NCI-H2081 (cell line): ENCODE results near the gene UBALD1.

Experiments used
- DNase-seq, 2 experiments: peaks; one replicate each; lab custom pipeline; 2025; lab: John Stamatoyannopoulos, UW

The UBALD1 gene

GRCh38 chr16:4614571-4615383, at the start of gene UBALD1:
TSS of gene UBALD1 (minus strand) at chr16:4614888. CDS start at chr16:4614797, 91 bp downstream.
- peak; percentile 90 to 93 for DNase-seq

DNA sequence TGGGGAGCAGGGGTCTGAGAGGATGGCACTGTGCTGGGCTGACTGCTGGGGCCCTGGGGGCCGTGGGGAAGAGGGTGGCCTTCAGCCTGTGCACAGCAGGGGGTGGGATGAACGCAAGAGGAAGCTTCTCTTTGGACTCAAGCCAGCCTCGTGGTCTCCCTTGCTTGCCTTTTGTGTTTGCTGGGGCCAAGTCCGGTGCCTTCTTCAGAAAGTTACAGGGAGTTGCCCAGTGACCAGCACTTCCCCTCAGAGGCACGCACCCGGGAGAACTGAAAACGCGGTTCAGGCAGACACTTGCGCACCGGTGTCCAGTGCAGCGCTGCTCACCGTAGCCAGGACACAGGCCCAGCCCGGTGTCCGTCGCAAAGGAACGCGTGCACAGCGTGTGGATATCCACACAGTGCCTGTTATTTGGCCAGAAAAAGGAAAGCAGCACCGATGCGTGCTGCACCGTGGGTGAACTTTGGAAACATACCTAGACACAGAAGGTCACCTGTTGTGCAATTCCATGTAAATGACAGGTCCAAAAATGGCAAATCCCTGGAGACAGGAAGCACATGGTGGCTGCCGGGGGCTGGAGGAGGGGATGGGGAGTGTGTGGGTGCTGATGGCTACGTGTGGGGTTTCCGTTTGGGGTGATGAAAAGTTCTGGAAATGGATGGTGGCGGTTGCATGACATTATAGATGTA, 49.2 kb upstream of the UBALD1 start:
- peak in 1 of 2 experiments; percentile 18 for DNase-seq

DNA sequence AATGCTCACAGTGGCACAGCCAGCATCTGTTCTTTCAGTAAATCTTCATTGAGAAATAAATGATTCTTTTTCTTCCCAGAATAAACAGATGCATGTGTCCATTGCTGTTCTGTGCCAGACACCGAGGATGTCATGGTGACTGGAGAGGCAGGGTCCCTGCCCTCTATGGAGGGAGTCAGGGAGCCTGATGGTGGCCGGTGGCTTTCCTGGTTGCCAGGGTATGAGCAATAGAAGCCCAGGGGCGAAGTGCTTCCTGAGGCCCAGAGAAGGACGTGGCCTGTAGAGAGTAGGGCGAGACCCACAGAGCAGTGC, 48.7 kb upstream of the UBALD1 start:
- peak; percentile 39 to 70 for DNase-seq

DNA sequence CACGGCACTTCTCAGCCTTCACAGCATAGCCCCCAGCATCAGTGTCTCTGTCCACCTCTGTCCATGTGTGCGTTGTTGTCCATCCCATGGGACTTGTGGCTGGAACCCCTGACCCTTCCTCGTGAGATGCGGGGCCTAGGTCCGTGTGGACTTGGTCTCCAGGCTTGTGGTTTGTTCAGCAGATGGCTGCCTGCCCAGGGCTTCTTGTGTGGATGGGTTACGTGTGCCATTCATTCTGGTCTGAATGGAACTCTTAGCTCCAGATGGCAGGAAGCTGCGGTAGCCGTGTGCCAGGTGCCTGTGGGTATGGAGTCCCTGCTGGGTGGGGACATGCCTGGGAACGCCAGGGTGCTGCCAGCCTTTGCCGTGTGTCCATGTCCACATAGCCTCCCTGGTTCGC, 47.0 kb upstream of the UBALD1 start:
- peak; percentile 85 to 94 for DNase-seq

- peak; percentile 80 to 89 for DNase-seq
Measured at GRCh38 chr16:4660454-4661007, 45.8 kb upstream of the UBALD1 start.

- DNase-seq, result no peak
Measured at GRCh38 chr16:4659363-4660353, 45.0 kb upstream of the UBALD1 start.

DNA sequence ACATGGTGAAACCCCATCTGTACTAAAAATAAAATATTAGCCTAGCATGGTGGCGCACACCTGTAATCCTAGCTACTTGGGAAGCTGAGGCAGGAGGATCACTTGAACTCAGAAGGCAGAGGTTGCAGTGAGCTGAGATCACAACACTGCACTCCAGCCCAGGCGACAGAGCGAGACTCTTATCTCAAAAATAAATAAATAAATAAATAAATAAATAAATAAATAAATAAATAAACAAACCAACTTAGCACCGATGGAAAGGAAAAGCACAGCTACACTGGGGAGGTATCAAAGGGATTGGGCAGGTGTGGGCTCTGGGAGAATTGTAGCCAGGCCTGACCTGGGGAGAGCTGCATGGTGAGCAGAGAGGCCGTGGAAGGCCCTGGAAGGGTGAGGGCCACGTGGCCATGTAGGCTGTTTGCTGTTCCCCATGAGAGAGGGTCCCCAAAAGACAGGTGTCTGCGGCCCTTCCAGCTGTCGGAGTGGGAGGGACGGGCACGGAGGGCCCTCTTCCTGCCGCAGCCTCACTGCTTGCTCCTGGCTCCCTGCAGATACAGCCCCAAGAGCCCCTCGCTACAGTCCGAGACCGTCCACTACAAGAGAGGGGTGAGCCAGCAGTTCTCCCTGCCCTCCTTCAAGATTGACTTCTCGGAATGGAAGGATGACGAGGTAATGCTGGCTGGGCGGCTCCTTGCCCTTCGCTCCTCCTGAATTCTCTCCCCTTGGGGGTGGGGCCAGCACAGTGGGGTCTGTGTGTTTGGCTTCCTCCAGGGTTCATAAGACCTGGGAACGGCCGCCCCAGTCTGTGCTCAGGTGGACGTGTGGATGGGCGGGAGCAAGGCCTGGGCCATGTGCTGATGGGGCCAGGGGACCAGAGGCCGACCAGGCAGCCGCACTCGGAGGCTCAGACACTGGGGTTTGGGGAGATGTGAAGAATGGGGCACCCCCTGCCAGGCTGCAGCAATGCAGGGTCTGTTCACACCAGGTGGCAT, 42.3 kb upstream of the UBALD1 start:
- DNase-seq, result no peak

DNA sequence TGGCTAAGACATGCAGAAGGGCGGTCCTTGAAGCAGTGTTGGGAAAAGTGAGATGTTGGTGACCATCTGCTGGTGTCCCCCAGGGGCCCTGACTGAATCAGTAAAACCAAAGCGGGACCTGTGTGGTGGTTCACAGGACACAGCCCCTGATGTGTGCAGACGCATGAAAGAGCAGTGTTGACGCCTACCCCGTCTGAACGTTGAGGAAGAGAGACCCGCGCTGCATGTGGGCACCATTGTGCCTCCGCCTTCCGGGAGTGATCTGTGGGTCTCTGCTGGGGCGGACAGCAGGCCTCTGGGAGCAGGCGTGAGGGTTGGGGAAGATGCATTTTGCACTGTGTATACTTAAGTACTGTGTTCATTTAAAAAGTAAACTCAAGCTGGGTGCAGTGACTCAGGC, 41.5 kb upstream of the UBALD1 start:
- no peak for DNase-seq

- DNase-seq, result no peak
Measured at GRCh38 chr16:4655801-4656200, 41.1 kb upstream of the UBALD1 start.

GRCh38 chr16:4654964-4655590, 40.4 kb upstream of the UBALD1 start:
- DNase-seq, result no peak

GRCh38 chr16:4654011-4654963, 39.6 kb upstream of the UBALD1 start:
- DNase-seq, result peak in 1 of 2 experiments; percentile 4

GRCh38 chr16:4652561-4652960, 37.9 kb upstream of the UBALD1 start:
- no peak for DNase-seq

- no peak for DNase-seq
Measured at GRCh38 chr16:4651827-4652226, 37.1 kb upstream of the UBALD1 start.

GRCh38 chr16:4650443-4651074, 35.9 kb upstream of the UBALD1 start:
- DNase-seq, result peak; percentile 51 to 62

DNA sequence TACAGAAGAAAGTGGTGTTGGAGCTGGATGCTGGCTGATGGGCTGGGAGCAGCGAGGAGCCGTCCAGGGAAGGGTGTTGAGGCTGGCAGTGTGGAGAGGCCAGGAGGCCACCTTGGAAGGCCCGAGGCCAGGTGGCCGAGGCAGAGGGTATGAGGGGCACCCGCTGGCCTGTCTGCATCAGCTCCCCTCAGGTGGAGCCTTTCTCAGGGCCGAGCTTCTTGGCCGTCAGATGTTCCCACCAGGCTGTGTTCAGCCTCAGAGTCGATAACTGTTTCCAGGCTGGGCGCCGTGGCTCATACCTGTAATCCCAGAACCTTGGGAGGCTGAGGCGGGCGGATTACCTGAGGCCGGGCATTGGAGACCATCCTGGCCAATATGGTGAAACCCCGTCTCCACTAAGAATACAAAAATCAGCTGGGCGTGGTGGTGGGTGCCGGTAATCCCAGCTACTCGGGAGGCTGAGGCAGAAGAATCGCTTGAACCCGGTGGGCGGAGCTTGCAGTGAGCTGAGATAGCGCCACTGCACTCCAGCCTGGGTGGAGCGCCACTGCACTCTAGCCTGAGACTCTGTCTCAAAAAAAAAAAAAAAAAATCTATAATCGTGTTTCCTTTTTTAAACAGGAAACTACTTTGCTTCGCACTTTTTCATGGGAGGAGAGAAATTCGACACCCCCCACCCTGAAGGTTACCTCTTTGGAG, 35.2 kb upstream of the UBALD1 start:
- no peak for DNase-seq

DNA sequence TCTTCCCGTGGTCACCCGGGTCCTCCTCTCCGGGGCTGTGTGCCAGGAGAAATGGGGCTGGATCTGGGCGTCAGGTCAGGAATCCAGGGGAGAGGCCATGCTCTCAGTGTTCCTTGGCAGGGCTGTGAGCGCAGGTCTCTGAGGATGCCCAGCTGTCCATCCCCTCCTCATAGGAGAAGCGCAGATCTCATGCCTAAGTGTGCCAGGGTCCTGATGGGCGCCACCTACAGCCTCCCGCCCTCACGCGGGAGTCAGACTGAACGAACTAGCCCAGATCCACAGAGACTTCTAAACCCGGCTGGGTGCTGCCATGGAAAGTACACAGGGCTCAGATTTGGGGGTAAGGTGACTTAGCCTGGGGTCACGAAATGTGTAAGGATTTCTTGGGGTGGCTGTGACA, 34.2 kb upstream of the UBALD1 start:
- DNase-seq, result no peak

DNA sequence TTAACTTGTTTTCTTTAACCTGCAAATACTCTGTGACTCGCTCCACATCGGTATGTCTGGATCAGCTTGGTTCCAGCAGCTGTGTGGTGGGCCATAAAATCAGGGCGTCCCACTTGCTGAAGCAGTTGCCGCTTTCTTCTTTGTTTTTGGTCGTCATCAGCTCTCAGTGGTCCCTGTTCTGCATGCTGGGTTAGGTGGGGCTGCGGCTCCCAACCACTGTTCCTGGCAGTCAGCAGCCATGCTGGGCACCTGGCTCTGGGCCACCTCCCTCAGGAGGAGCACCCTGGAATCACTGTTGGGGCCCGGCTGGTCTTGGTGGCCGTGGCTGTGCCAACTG, 32.9 kb upstream of the UBALD1 start:
- no peak for DNase-seq
